Activated CD8-positive, alpha-beta memory T cell treated with anti-CD3 and anti-CD28 coated beads, Interleukin-2, amount 50 U/mL, for 24 hours (primary cell): ENCODE measurements around the gene DKKL1.

Experiments used
- DNase-seq: peaks from one replicate; pipeline ENCODE4 v3.0.0-alpha.2; 2020; ENCODE audit errors: extremely low read depth

DKKL1 gene

DNA sequence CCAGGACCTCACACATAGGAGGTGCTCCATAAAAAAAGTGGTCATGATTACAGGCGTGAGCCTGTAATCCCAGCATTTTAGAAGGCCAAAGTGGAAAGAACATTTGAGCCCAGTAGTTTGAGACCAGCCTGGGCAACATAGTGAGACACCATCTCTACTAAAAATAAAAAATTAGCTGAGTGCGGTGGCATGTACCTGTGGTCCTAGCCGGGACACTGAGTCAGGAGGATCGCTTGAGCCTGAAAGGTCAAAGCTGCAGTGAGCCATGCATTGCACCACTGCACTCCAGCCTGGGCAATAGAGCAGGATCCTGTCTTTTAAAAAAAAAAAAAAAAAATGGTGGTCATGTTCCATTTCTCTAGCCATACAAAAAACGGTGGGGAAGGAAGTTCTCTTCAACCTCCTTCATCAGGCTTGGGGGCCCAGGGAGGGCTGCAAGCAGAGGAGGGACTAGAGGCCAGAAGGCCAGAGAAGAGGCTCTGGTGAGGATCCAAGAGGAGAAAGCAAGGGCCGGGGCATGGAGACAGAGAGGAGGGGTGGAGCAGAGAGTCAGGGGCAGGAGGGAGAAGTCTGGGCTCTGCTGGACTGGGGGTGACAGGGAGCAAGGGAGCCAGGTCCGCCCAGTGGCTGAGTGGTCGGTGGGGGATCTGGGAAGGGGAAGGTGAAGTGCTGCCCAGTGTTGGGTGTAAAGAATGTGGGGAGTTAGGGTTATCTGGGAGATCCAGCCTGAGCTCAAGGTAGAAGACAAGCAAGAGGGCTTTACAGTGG, 33.2 kb downstream of the DKKL1 start:
- DNase-seq: no peak

DNA sequence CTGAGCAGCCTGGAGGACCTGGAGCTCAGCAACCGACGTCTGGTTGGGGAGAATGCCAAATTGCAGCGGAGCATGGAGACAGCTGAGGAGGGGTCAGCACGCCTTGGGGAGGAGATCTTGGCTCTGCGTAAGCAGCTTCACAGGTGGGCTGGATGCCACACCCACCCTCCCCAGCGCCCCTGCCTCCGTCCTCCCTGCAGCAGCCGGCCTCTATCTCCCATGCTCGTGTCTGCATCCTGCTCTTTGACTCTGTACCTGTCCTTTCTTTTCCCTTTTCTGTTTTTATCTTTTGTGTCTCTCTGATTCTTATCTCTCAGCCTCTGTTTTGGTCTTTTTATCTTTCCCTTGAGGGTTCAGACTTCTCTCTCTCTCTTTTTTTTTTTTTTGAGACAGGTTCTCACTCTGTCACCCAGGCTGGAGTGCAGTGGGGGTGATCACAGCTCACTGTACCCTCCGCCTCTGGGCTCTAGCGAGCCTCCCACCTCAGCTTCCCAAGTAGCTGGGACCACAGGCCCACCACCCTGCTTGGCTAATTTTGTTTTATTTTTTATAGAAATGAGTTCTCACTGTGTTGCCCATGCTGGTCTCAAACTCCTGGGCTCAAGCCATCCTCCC, 34.4 kb downstream of the DKKL1 start:
- DNase-seq: no peak

DNA sequence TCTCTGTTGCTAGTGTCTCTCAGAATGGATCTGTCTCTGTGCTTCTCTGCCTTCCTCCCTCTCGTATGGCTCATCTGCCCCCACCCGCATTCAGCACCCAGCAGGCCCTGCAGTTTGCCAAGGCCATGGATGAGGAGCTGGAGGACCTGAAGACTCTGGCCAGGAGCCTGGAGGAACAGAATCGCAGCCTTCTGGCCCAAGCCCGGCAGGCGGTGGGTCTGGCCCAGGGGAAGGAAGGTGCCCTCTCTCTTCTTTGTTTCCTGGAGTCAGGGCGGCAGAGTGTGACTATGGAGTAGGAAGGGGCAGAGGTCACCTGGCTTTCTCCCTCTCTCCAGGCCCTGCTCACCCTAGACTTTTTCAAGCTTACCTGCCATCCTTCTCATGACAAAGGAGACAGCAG, 35.3 kb downstream of the DKKL1 start:
- no peak for DNase-seq

DNA sequence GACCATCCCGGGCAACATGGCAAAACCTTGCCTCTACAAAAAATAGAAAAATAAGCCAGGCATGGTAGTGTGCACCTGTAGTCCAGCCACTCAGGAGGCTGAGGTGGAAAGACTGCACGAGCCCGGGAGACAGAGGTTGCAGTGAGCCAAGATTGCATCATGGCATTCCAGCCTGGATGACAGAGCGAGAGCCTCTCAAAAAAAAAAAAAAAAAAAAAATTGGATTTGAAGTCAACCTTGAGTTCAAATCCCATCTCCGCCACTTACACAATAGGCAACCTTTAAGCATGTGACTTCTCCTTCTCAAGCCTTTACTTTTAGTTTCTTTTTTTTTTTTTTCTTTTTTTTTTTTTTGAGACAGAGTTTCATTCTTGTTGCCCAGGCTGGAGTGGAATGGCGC, 36.4 kb downstream of the DKKL1 start:
- no peak for DNase-seq

DNA sequence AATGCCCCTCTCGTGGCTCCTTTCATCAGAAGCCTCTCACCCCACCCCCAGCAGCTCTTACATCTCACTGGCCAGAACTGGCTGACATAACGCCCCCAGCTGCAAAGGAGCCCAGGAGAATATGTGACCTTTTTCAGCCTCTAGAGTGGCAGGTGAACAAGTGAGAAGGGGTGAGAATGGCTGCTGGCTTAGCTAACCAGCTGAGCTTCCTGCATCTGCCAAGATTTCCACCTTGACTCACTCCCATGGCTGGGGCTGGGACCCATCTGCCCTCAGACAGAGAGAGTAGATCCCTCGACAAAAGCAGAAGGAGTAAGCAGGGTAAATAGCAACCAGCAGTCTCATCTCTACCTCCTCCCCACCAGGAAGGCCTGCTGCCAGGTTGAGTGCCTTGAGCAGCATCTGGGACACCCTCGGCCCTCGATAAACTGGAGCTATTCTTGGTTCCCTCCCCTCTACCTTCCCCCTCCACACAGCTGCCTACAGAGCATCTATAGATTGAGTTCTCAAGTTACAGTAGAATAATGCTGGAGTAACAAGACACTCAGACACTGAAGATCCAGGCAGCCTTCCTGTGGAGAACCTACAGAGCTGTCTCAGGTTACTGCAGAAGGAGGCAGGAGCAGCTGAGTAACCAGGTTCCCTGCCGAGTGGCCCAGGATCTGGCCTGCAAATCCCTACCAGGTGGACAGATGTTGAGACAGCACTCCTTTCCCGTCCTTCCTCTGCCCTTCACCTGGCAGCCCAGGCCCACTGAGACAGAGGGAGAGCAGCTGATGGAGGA, 39.9 kb downstream of the DKKL1 start:
- DNase-seq: no peak

DNA sequence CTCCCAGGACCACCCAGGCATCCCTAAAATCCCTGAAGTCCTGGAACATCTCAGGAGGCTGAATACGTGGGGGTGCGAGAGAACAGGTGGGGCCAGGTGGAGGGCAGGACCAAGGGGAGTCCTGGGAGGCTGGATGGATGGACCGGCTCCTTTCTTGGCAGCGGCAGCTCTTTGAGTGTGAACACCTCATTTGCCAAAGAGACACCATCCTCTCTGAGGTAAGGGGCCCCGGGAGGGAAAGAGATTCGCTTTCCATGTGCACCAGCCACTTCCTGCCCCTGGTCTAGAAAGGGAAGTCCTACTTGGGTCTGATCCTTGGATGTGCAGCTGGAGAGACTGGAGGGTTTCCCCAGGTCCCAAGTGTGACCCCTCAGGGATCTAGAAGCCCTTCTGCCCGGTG, 43.4 kb downstream of the DKKL1 start:
- DNase-seq: no peak

DNA sequence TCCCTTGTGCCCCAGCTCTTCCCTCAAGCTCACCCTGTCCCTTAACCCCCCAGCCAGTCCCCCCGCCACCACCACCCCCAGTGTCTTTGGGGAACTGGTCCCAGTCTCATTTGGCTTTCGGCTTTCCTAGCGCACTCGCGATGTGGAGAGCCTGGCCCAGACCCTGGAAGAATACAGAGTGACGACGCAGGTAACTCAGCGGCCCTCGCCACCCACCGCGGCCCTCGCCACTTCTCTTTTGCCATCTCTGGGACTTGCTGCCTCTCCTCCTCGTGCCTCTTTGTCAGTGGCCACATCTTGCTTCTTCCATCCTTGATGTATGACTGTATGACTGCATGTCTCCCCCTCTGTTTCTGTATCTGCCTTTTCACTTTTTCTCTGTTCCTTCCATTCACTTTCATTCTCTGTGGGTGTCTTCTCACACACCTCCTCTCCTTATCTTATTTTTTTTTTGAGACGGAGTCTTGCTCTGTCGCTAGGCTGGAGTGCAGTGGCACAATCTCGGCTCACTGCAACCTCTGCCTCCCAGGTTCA, 43.9 kb downstream of the DKKL1 start:
- no peak for DNase-seq

DNA sequence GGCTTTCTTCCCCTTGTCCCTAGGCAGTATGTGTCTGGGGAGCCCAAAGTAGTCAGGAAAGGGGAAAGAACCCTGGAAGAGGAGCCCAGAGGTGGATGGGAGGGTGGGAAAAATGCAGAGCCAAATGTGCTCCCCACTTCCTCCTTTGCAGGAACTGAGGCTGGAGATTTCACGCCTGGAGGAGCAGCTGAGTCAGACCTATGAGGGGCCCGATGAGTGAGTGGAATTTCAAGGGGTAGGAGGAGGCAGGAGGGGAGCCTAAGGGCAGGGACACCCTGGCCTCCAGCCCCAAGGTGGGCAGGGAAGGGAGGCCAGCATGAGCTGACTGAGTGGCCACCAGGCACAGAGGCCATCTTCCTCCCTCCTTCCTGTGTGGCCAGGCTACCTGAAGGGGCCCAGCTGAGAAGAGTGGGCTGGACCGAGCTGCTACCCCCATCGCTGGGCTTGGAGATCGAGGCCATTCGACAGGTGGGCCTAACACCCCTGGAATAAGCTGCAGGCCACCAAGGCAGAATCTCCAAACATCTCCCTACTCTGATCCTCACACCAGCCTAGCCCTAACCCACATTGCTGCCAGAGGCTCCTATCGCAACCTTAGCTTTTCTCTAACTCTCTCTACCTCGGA, 45.3 kb downstream of the DKKL1 start:
- DNase-seq: no peak

DNA sequence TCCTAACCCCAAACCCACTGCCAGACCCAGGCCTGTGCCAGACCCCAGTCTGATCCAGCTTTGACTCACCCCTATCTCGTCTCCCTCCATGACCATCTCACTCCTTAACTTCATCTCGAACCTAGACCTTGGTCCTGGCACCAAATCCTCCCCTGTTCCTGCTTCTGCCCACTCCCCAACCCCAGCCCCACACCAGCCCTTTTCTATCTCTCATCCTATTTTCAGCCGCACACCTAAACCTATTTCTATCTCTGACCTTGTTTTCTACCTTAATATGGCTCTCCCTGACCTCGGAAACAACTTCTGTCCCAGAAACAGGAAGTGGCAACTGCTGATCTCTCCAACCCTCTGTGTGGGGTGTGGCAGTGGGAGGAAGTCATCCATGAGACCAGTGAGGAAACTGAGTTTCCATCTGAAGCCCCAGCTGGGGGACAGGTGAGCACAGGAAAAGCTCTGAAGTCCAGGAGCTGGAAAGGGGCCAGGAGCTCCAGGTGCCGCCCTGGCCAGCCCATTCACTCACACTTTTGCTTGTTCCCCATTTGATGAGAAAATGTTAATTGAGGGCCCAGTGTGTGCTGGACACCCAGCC, 45.9 kb downstream of the DKKL1 start:
- DNase-seq: no peak

DNA sequence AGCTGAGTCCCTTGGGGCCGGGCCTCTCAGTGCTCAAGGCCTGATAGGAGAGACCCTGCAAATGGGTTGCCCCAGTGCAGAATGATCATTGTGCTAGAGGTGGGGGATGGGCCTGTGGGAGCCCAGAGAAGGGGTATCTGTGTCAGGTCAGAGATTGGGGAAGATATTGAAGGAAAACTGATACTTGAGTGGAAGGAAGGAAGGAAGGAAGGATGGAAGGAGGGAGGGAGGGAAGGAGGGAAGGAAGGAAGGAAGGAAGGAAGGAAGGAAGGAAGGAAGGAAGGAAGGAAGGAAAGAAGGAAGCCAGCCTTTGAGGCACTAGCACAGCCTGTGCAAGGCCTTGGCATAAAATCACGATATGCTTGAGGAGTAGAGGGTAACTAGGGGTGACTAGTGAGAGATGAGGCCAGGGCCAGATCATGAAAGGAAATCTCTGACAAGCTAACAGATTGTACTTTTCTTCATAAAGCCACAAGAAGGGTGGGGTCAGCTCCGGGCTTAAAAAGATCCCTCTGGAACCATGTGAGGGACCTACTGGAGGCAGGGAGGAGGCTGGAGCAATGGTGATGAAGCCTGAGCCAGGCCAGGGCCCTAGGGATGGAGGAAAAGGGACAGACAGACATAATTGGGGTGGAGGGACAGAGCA, 48.1 kb downstream of the DKKL1 start:
- no peak for DNase-seq

DNA sequence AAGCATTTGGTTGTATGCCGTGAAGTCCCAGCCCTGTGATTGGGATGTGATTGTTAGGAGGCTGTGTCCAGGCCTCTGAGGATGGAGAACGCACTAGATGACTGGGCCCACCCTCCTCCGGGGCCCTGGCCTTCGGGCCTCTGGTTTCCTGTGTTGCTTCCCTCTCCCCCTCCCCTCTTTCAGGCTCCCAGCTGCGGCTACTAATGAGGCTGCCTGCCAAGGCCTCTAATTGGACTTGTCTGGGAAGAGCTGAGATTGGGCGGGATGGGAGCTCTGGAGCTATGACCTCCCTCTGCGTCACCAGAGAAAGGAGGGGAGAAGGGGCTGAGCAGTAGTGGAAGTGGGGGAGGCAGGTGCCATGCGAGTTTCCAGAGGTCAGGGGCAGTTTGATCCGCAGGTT, 49.7 kb downstream of the DKKL1 start:
- DNase-seq: no peak

DNA sequence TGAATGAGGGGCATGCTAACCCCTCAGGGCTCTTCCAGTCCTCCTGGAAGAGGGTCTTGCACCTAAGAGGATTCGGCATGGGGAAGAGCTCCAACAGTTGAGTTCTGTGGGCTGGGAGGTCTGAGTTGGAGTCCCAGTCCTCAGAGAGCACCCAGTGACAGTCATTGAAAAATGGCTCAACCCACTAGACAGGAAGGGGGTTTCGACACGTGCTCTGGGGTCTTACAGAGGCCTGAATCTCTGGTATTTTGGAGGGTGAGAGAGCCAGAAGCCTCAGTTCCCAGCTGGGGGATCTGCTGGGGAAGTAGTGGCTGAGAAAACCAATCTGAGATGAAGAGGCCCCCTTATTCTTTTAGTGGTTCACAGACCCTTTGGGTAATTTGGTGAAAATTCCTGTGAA, 50.6 kb downstream of the DKKL1 start:
- DNase-seq: no peak

DNA sequence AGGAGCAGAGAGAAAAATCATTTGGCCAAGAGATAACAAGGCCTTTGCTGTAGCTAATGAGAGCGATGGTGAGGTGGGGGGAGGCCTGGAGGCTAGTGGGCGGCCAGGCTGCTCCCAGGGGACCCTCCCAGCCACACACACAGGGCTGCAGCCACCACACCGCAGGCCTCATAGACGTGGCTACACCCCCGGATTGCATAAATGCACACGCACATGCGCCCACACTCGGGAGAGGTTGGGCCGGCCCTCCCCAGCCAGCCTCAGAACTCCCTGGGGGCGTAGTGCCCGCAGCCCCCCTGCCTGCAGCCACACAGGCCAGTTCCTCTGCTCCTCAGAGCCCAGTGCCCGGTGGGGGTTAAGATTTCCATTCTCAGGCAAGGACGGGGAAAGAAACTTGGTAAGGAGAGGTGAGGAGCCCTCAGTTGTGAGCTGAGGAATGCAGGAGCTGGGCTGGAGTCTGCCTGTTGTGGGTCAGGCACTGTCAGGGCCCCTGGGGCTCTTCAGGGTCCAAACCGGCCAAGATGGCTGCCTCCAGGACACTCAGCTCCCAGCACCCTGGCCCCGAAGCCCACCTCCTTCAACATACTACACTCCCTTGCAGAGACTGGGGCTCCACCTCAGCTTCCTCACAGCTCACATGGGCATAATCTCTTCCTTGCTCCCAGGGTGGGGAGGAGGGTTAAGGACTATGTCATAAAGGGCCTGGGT, 51.6 kb downstream of the DKKL1 start:
- no peak for DNase-seq

DNA sequence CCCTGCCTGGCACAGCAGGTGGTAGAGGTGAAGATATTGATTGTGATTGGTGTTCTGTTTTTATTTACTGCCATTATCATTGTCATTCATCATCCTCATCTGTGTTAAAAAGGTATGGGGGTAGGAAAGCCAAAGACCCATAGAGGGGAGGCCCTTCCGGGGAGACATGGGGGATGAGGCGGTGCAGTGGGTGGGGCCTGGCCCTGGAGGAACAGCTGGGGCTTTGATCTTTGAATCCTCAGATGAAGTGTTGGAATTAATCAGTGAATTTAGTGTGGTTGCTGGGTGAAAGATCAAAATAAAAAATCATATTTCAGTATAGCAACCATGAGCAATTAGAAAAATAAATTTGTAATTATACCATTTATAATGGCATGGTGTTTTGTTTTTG, 52.1 kb downstream of the DKKL1 start:
- no peak for DNase-seq

DNA sequence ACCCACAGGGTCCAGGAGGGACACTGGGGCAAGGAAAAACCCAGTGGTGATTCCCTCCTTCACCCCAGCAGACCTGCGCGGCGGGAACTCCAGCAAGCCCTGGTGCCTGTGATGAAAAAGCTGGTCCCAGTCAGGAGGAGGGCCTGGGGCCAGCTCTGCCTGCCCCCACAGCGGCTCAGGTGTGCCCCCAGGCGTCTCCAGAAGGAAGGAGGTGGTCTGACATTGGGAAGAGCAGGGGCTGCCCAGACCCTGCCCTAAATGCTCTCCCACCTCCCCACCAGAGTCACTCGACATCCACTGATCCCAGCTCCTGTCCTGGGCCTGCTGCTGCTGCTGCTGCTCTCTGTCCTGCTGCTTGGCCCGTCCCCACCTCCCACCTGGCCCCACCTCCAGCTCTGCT, 53.4 kb downstream of the DKKL1 start:
- DNase-seq: no peak

DNA sequence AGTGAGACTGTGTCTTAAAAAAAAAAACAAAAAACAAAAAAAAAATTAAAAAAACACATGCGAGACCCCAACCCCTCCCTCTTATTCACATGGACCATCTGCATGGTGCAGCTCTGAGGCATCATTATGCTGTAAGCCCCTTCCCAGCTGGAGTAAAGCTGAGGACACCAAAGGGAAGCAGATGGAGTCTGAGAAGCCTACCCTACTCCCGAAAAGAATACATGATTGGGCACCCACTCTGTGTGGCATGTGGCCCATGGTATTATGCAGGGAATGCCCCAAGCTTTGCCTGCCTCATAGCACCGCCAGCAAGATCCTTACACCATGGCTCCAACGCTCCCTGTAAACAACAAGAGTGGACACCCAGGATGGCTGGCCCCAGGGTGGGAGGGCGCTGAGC, 54.8 kb downstream of the DKKL1 start:
- DNase-seq: no peak

DNA sequence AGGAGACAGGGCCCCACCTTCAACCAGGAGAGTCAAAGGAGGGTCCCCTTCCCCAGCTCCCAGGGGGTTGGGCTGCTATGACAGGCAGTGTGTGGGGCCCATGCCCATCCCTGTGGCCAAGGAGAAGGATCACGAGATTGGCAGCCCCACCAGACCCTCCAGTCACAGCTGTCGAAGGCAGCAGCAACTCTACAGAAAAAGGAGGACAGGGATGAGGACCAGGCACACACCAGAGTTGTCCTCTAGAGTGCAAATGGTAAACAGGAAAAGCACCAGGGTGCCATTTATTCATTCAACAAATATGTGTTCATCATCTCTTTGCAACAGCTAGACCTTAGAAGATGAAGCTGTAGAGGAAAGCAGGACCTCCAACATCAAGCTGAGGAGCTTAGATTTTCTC, 55.5 kb downstream of the DKKL1 start:
- no peak for DNase-seq

DNA sequence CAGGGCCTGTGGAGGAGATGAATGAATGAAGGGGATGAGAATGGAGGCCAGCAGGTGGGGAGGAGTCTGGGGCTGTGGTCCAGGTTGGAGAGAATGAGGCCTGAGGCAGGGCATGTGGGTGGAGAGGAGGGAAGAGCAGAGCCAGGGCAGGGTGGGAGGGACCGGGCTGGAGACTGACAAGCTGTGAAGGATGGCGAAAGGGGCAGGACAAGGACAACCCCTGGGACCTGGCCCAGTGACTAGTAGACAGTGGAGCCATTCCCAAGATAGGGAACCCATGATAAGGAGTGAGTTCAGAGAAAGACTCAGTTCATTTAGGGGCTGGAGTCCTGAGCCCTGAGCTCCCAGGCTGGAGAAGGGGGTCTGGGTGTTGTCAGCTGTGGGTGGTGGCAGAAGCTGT, 56.5 kb downstream of the DKKL1 start:
- no peak for DNase-seq

DNA sequence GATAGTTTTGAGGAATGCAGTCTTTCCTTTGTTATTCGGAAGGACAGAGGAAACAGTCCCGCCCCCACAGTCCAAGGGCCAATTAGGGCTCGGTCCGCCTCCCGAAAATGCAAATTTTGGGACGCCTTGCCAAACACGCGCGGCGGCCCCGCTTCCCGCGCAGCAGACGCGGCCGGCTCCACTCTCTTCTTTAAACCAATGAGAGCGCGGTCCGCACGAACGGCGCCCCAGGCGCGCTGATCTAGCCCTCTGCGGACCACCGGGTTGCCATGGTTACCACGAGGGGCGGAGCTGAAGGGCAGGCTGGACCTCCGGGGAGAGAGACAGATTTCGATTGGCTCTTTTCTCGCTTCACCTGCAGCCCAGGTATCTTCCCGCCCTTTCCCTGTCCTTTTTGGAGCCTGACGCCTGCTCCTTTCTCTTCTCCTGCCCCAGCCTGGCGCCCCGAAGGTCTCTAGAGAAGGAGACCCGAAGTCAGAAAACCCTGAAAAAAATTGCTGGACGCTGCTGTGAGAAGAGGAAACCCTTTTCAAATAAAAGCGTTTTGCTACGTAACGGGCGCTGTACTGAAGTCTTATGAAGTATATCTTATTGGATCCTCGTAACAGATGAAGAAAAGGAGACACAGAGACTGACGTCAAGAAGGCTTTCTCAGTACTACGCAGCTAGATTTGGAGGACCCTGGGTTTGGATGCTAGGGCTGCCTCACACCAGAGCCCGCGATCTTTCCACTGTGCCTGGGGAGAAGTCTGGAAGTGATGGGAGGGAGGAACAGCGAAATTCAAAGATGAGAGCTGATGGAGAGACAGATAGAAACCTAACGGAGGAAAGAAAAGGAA, 57.6 kb downstream of the DKKL1 start:
- no peak for DNase-seq

DNA sequence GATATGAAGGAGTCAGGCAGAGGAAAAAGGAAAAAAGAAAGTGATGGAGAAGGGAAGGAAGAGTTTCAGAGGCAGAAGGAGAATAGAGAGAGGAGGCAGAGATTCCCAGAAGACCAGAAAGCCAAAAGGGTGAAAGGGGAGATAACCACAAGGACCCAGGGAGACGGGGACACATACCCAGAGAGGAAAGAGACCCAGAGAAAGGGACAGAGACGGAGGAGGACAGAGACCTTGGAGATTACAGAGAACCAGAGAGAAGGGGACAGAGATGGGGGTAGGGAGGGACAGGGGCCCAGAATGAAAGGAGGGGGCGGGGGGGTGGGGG, 58.2 kb downstream of the DKKL1 start:
- no peak for DNase-seq
